GM06990 (cell line): Measurements from ENCODE around the gene MCM7.

Source experiments
- DNase-seq: peaks from one replicate; pipeline ENCODE4 v3.0.0-alpha.2; 2011; ENCODE audit not compliant: insufficient read length; ENCODE audit errors: extremely low read depth
- H3K27me3 ChIP-seq: replicated peaks from 2 replicates; pipeline ENCODE4 v1.6.0; 2011; ENCODE audit warnings: low read length; ENCODE audit not compliant: control insufficient read depth, insufficient read depth
- H3K36me3 ChIP-seq: 2 replicates; pipeline ENCODE4 v1.5.1; 2011; ENCODE audit warnings: low read length; ENCODE audit not compliant: control insufficient read depth, insufficient read depth
- H3K4me3 ChIP-seq: replicated peaks from 2 replicates; pipeline ENCODE4 v1.5.1; 2011; ENCODE audit warnings: low read depth, mild to moderate bottlenecking, control low read depth, low read length
- CTCF ChIP-seq: IDR thresholded peaks from 2 replicates; pipeline ENCODE4 v1.5.1; 2011; ENCODE audit warnings: low read length, control low read depth, mild to moderate bottlenecking, inconsistent platforms; ENCODE audit not compliant: insufficient read depth, poor library complexity, severe bottlenecking

The MCM7 gene

DNA sequence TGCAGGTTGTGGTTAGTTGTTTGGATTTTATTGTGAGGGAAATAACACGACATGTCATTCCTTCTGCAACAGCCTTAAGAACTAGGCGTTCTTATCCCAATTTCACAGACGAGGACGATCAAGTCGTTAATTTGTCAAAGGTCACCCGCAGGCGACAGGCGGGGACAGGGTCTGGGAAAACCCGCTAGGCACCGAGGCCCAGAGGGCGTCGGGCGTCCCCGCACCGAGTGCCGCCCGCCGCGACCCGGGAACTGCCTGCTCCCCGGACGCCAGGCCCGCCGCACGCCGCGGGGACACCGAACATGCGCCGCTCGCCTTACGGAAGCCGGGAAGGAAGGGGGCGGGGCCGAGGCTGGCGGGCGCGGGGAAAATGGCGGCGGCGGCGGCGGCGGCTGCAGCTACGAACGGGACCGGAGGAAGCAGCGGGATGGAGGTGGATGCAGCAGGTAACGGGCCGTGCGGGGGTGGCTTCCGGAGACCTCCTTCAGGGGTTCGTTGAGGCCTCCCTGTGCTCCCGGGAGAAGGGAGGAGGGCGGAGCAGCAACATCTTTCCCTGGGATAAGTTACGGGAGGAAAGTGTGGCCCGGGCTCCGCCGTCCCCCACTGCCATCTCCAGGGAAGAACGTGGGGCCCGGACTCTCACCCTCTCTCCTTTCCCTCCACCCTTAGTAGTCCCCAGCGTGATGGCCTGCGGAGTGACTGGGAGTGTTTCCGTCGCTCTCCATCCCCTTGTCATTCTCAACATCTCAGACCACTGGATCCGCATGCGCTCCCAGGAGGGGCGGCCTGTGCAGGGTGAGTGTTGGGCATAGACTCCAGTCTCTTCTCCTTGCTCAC is 12.4 kb downstream of the MCM7 start, which contains the start of gene COPS6:
COPS6 (plus strand) TSS at position 349 of the 837 bp plus-strand sequence; CDS start at position 371, 22 bp downstream.
- H3K27me3 ChIP-seq = no peaks in the 10 kb centered on the region
- peak; percentile 84 for DNase-seq
- no peak for TF ChIP-seq CTCF

GRCh38 chr7:100088095-100088620 is 13.0 kb downstream of the MCM7 start:
- H3K36me3 ChIP-seq = peaks cover 24% of the 10 kb centered on the region
- no peaks in the 10 kb centered on the region for H3K27me3 ChIP-seq

More for the DNA sequence above, 12.4 kb downstream of the MCM7 start, which contains the start of gene COPS6:
- H3K36me3 ChIP-seq = peaks cover 31% of the 10 kb centered on the region
- peak within 1 kb of the TSS; percentile 87 for H3K4me3 ChIP-seq

DNA sequence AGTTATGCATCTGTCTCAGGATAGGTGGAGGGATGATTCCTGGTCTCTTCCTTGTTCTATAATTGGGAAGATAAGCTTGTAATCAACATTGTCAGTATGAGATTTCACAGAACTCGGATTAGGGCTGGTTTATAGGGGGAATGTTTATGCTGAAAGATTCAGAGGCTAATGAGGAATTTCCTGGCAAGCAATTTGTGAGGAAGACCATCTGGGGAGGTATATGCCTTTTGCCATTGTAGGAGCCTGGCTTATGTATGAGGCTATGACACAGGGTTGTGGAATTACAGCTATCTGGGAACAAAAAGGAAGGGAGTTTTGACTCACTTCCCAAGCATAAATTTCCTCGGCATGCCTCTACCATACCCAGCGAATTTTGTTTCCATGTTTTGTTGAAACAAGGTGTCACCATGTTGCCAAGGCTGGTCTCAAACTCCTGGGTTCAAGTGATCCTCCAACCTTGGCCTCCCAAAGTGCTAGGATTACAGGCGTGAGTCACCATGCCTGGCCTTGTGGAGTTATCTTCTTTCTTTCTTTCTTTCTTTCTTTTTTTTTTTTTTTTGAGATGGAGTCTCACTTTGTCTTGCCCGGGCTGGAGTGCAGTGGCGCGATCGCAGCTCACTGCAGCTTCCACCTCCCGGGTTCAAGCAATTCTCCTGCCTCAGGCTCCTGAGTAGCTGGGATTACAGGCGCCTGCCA is 14.0 kb downstream of the MCM7 start:
- H3K27me3 ChIP-seq = no peaks in the 10 kb centered on the region
- DNase-seq = no peak
- H3K36me3 ChIP-seq = peaks cover 17% of the 10 kb centered on the region
- no peak for TF ChIP-seq CTCF
- H3K4me3 ChIP-seq = no peak overlapping the region

More at GRCh38 chr7:100088095-100088620, 13.0 kb downstream of the MCM7 start:
- TF ChIP-seq CTCF = no peak
- no peak for DNase-seq
- H3K4me3 ChIP-seq = peak overlapping the region; percentile 87

GRCh38 chr7:100085515-100085914 is 15.7 kb downstream of the MCM7 start:
- no peaks in the 10 kb centered on the region for H3K27me3 ChIP-seq
- no peak overlapping the region for H3K4me3 ChIP-seq
- TF ChIP-seq CTCF = no peak
- DNase-seq = no peak
- H3K36me3 ChIP-seq = peaks cover 2% of the 10 kb centered on the region; the same call in 1 of the 2 replicates

DNA sequence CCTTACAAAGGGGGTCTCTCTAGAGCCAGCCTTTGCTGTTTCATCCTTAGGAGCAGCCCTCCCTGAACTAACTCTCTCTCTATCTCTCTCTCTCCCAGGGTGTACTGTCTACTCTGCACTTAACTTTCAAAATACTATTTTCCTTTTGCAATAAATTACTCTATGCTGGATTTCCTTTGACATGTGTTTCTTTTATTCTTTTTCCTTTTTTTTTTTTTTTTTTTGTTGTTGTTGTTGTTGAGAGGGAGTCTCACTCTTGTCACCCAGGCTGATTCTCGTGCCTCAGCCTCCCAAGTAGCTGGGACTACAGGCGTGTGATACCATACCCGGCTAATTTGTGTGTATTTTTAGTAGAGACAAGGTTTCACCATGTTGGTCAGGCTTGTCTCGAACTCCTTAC is 18.2 kb downstream of the MCM7 start:
- TF ChIP-seq CTCF = no peak
- no peak for DNase-seq
- H3K36me3 ChIP-seq = peaks cover 4% of the 10 kb centered on the region
- no peaks in the 10 kb centered on the region for H3K27me3 ChIP-seq
- no peak overlapping the region for H3K4me3 ChIP-seq
